ENCODE data around the gene COL5A2.

DNA sequence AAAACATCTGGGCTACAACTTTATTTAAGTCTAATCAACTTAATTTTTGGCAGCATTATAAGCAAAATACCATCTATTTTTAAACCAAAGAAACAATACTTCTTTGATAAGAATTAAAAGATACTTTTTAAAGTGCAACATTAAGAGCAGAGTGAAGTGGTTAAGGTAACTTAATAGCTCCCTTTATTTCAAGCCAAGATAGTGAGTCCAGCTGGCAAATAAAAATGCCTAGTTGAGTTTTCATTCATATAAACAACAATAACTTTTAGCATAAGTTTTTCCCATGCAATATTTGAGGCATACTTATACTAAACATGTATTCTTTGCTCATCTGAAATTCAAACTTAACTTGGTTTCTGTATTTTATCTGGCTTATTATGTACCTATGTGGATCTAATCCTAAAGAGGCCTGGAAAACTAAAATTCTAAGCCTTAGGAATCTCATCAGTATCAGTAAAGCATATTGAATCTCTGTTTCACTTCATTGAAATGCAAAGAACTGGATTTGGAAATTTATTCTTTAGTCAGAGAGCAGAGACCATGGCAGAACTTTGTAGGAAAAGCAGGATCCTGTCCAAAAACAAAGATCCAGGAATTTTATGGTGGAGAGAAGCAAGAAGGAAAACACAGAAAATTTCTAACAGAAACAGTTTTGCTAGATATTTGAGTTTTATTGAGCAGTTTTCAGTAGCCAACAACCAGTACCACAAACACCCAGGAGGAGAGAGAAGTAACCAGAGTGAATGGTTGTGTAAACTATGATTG is 109.5 kb downstream of the COL5A2 start:
- TF ChIP-seq, protein P1, sequence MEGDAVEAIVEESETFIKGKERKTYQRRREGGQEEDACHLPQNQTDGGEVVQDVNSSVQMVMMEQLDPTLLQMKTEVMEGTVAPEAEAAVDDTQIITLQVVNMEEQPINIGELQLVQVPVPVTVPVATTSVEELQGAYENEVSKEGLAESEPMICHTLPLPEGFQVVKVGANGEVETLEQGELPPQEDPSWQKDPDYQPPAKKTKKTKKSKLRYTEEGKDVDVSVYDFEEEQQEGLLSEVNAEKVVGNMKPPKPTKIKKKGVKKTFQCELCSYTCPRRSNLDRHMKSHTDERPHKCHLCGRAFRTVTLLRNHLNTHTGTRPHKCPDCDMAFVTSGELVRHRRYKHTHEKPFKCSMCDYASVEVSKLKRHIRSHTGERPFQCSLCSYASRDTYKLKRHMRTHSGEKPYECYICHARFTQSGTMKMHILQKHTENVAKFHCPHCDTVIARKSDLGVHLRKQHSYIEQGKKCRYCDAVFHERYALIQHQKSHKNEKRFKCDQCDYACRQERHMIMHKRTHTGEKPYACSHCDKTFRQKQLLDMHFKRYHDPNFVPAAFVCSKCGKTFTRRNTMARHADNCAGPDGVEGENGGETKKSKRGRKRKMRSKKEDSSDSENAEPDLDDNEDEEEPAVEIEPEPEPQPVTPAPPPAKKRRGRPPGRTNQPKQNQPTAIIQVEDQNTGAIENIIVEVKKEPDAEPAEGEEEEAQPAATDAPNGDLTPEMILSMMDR (IDR thresholded peaks at IDR 0.05) = no peak
- TF ChIP-seq POLR2AphosphoS5 (IDR thresholded peaks at IDR 0.05) = no peak
